OCI-LY7 (cell line): Measurements from ENCODE around the gene POU2AF1. TPM values are rescaled to one million over a fixed set of nuclear protein-coding genes. Genes with fewer than 3 reads are reported as not detected.

Experiments
- BruUV-seq: library from RNA; stranded (reverse); fragments of 400-500 nt; replicated peaks from 2 replicates; lab custom pipeline; 2021; lab: Mats Ljungman, UMichigan
- CTCF ChIA-PET: fragments of 300-600 bp; sonication (Branson Sonifier 250); formaldehyde crosslinking; loops from one replicate; lab custom pipeline; 2022; ENCODE audit warnings: antibody characterized with exemption; ENCODE audit not compliant: unreplicated experiment; lab: Charles Lee
- POLR2A ChIA-PET: fragments of 300-600 bp; sonication (Branson Sonifier 250); formaldehyde crosslinking; loops from one replicate; lab custom pipeline; 2022; ENCODE audit warnings: antibody characterized with exemption; lab: Charles Lee
- DNase-seq: peaks from one replicate; pipeline ENCODE4 v3.0.0-alpha.2; 2015; ENCODE audit warnings: low spot score
- H2AFZ ChIP-seq: fragments of 200-600 bp; sonication (generic), shearing (Covaris generic); 2 replicates; pipeline ENCODE4 v1.6.1; 2014; ENCODE audit warnings: mild to moderate bottlenecking, antibody characterized with exemption, low read length, moderate library complexity
- H3K27ac ChIP-seq: fragments of 200-600 bp; sonication (generic); 2 replicates; pipeline ENCODE4 v1.5.1; 2014; ENCODE audit warnings: mixed run types, low read depth, mild to moderate bottlenecking, moderate library complexity, low read length, inconsistent platforms; ENCODE audit not compliant: poor library complexity, severe bottlenecking
- H3K36me3 ChIP-seq: fragments of 200-600 bp; sonication (generic); 2 replicates; pipeline ENCODE4 v1.6.1; 2014; ENCODE audit warnings: mild to moderate bottlenecking, antibody characterized with exemption, low read length, moderate library complexity, mixed read lengths; ENCODE audit not compliant: insufficient read depth
- H3K4me1 ChIP-seq: fragments of 200-600 bp; sonication (generic); 2 replicates; pipeline ENCODE4 v1.5.1; 2014; ENCODE audit warnings: mild to moderate bottlenecking, low read length; ENCODE audit not compliant: insufficient read depth, poor library complexity, severe bottlenecking
- H3K4me2 ChIP-seq: fragments of 200-600 bp; sonication (generic); 2 replicates; pipeline ENCODE4 v1.6.1; 2014; ENCODE audit warnings: mild to moderate bottlenecking, low read length
- H3K4me3 ChIP-seq: fragments of 200-600 bp; sonication (generic); 2 replicates; pipeline ENCODE4 v1.5.1; 2014; ENCODE audit warnings: mild to moderate bottlenecking, low read depth, low read length; ENCODE audit not compliant: poor library complexity, severe bottlenecking
- H3K79me2 ChIP-seq: fragments of 200-600 bp; sonication (generic); 2 replicates; pipeline ENCODE4 v1.6.1; 2016; ENCODE audit warnings: low read depth, mild to moderate bottlenecking, low read length, moderate library complexity, mixed read lengths; ENCODE audit not compliant: insufficient read depth
- H3K9me2 ChIP-seq: fragments of 200-600 bp; sonication (generic); 2 replicates; pipeline ENCODE4 v1.6.1; 2016; ENCODE audit warnings: mild to moderate bottlenecking, low read length, mixed read lengths; ENCODE audit not compliant: insufficient read depth
- H3K9me3 ChIP-seq: fragments of 200-600 bp; sonication (generic); 2 replicates; pipeline ENCODE4 v1.6.1; 2014; ENCODE audit warnings: mild to moderate bottlenecking, mixed run types, low read length, mixed read lengths
- H4K20me1 ChIP-seq: fragments of 200-600 bp; sonication (generic); 2 replicates; pipeline ENCODE4 v1.6.1; 2014; ENCODE audit warnings: mild to moderate bottlenecking, antibody characterized with exemption, low read length, moderate library complexity, mixed read lengths; ENCODE audit not compliant: insufficient read depth
- CTCF ChIP-seq: fragments of 200-600 bp; sonication (generic); conservative IDR thresholded peaks from 2 replicates; pipeline ENCODE4 v1.5.1; 2014; ENCODE audit warnings: mild to moderate bottlenecking, antibody characterized with exemption, low read length, moderate library complexity, mixed read lengths
- EZH2phosphoT487 ChIP-seq: fragments of 200-600 bp; sonication (generic); IDR thresholded peaks from 2 replicates; pipeline ENCODE4 v1.6.1; 2018; ENCODE audit warnings: low read depth, borderline replicate concordance, mild to moderate bottlenecking, mixed run types, antibody characterized with exemption, low read length, moderate library complexity, mixed read lengths
- intact Hi-C: fragments of 100-400 bp; cut with micrococcal nuclease; formaldehyde crosslinking; loops from one replicate; pipeline ENCODE4 v1.10.0; 2022; ENCODE audit not compliant: unreplicated experiment
- total RNA-seq, 2 experiments: library from RNA; depleted of rRNA in 1 of 2; stranded (reverse); fragments of >200 nt in 1 of 2; shearing (Covaris generic) in 1 of 2; gene quantifications; 2 replicates each; pipeline ENCODE4 v1.2.3, GENCODE V29; 2014 to 2022

The POU2AF1 gene
- total RNA-seq, 2 experiments from 2014 or later, result 86.1 to 285 TPM

GRCh38 chr11:111330234-111330893 lies 48.7 kb downstream of the POU2AF1 start:
- DNase-seq, result no peak
- H2AFZ ChIP-seq, result no peak overlapping the region
- CTCF ChIA-PET, result no interaction called here
- H3K4me3 ChIP-seq, result no peak overlapping the region
- no peaks in the 10 kb centered on the region for H4K20me1 ChIP-seq
- intact Hi-C loops, result no loop called here
- no peak overlapping the region for H3K4me2 ChIP-seq
- H3K9me2 ChIP-seq, result no peaks in the 10 kb centered on the region
- no peaks in the 10 kb centered on the region for H3K36me3 ChIP-seq
- peaks cover 7% of the 10 kb centered on the region for H3K4me1 ChIP-seq
- TF ChIP-seq EZH2phosphoT487 (no peak), CTCF (no peak)
- H3K9me3 ChIP-seq, result no peaks in the 10 kb centered on the region
- POLR2A ChIA-PET, result interaction anchor here (0.6 kb wide), 1 partner anchor 516 kb away, joined by 3 read pairs; no protein-coding TSS in a partner anchor
- no TSS peak for BruUV-seq
- no peaks in the 10 kb centered on the region for H3K79me2 ChIP-seq
- H3K27ac ChIP-seq, result no peak overlapping the region

DNA sequence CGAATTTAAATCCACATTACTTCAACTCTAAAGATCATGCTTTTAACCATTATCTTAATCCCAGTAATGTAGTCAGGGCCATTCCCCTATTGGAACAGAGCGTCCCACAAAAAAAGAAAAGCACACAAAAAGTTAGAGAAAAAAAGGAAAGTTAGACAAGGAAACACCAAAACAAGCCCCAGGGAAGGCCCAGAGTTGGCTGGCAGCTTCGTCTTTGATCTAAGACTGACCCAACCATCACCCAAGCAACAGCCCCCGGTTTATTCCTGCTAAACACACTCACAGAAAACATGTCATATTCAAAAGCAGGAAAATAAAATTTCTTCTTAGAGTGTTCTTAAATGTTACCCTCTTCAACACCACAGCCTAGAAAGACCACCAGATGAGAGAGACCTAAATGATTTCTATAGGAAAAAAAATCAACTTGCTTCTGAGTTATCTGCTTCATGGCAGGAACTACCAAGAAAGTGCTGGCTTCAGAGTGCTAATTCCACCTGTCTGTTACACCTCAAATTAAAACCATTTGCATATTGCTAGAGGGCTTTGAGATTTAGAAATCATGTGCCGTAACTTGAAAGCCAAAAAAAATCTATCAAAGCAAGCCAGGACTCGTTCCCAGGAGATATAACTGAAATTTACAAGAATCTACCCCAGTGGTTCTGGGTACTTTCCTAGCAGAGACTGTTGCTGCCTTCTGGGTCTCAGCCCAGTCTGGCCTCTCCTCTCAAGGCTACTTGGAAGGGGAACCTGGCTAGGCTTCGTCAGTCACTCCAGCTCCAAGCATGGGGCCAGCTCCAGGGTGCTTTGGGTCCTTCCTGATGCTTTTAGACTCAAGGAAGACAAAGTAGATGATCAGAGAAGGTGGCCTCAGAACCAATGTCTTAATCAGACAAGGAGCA lies 49.5 kb downstream of the POU2AF1 start:
- ChIA-PET CTCF (no interaction called here), POLR2A (interaction anchor here (0.6 to 1.0 kb wide), 2 partner anchors 13 to 515 kb away, joined by 3 to 5 read pairs; no protein-coding TSS in a partner anchor)
- Histone ChIP-seq H3K79me2 (no peaks in the 10 kb centered on the region), H4K20me1 (no peaks in the 10 kb centered on the region), H3K9me2 (no peaks in the 10 kb centered on the region), H3K27ac (no peak overlapping the region), H3K9me3 (no peaks in the 10 kb centered on the region), H3K4me3 (no peak overlapping the region), H3K36me3 (no peaks in the 10 kb centered on the region), H2AFZ (no peak overlapping the region), H3K4me2 (no peak overlapping the region; the same call in 1 of the 2 replicates), H3K4me1 (peaks cover 7% of the 10 kb centered on the region)
- no TSS peak for BruUV-seq
- no peak for TF ChIP-seq CTCF
- no peak for TF ChIP-seq EZH2phosphoT487
- intact Hi-C loops, result no loop called here
- no peak for DNase-seq
